Activated B cell treated with CpG ODN at 0.5 μM for 24 hours (primary cell): ENCODE results near the gene WDR72. TPM values are rescaled to one million over a fixed set of nuclear protein-coding genes. Genes with fewer than 3 reads are reported as not detected.

Experiments used
- ATAC-seq: fragments of 200-7000 bp; cut with Tn5 transposase; one replicate; pipeline ENCODE4 v1.10.0; 2021; ENCODE audit warnings: low read depth, mild to moderate bottlenecking, moderate library complexity
- CTCF ChIA-PET: fragments of 350-600 bp; sonication (Branson Sonifier 250); formaldehyde crosslinking; loops from one replicate; lab custom pipeline; 2021; ENCODE audit warnings: antibody characterized with exemption; lab: Charles Lee
- POLR2A ChIA-PET: fragments of 350-600 bp; sonication (Branson Sonifier 250); formaldehyde crosslinking; loops from one replicate; lab custom pipeline; 2021; ENCODE audit warnings: antibody characterized with exemption; lab: Charles Lee
- DNase-seq: peaks from one replicate; pipeline ENCODE4 v3.0.0; 2022
- H3K27ac Mint-ChIP-seq: one replicate; pipeline ENCODE4 v1.8.0; 2020; ENCODE audit warnings: mixed read lengths
- H3K27me3 Mint-ChIP-seq: one replicate; pipeline ENCODE4 v1.8.0; 2021; ENCODE audit warnings: mixed read lengths
- H3K36me3 Mint-ChIP-seq: one replicate; pipeline ENCODE4 v1.8.0; 2021; ENCODE audit warnings: low read depth, mixed read lengths
- H3K4me1 Mint-ChIP-seq: one replicate; pipeline ENCODE4 v1.8.0; 2021; ENCODE audit warnings: mixed read lengths
- H3K4me3 Mint-ChIP-seq: one replicate; pipeline ENCODE4 v1.8.0; 2020; ENCODE audit warnings: mild to moderate bottlenecking, mixed read lengths
- H3K9me3 Mint-ChIP-seq: one replicate; pipeline ENCODE4 v1.8.0; 2020; ENCODE audit warnings: mixed read lengths
- intact Hi-C: fragments of 100-400 bp; cut with micrococcal nuclease; formaldehyde crosslinking; loops from one replicate; pipeline ENCODE4 v1.15.1; 2024
- total RNA-seq: library from RNA; stranded (reverse); gene quantifications from 2 replicates; pipeline ENCODE4 v1.2.3, GENCODE V29; 2022
- TF ChIP-seq, protein P1 (sequence below): fragments of 200-600 bp; IDR thresholded peaks from one replicate; pipeline ENCODE4 v1.8.0; 2022; ENCODE audit warnings: antibody characterized with exemption, mild to moderate bottlenecking

WDR72 gene
- total RNA-seq, 1 donor from 2014 or later, result not detected

- intact Hi-C loops, result no loop called here
- CTCF ChIA-PET, result no interaction called here
- TF ChIP-seq, protein P1, sequence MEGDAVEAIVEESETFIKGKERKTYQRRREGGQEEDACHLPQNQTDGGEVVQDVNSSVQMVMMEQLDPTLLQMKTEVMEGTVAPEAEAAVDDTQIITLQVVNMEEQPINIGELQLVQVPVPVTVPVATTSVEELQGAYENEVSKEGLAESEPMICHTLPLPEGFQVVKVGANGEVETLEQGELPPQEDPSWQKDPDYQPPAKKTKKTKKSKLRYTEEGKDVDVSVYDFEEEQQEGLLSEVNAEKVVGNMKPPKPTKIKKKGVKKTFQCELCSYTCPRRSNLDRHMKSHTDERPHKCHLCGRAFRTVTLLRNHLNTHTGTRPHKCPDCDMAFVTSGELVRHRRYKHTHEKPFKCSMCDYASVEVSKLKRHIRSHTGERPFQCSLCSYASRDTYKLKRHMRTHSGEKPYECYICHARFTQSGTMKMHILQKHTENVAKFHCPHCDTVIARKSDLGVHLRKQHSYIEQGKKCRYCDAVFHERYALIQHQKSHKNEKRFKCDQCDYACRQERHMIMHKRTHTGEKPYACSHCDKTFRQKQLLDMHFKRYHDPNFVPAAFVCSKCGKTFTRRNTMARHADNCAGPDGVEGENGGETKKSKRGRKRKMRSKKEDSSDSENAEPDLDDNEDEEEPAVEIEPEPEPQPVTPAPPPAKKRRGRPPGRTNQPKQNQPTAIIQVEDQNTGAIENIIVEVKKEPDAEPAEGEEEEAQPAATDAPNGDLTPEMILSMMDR, result no peak
- ATAC-seq (no peak), DNase-seq (no peak)
- POLR2A ChIA-PET, result no interaction called here
- no peak overlapping the region for H3K27ac Mint-ChIP-seq
- no peaks in the 10 kb centered on the region for H3K4me1 Mint-ChIP-seq
- no peaks in the 10 kb centered on the region for H3K27me3 Mint-ChIP-seq
- H3K4me3 Mint-ChIP-seq, result no peak overlapping the region
- H3K36me3 Mint-ChIP-seq, result no peaks in the 10 kb centered on the region
- no peaks in the 10 kb centered on the region for H3K9me3 Mint-ChIP-seq
Observed at GRCh38 chr15:53681056-53681455, 78.4 kb downstream of the WDR72 start.

- ChIA-PET CTCF (no interaction called here), POLR2A (no interaction called here)
- Mint-ChIP-seq H3K9me3 (no peaks in the 10 kb centered on the region), H3K36me3 (no peaks in the 10 kb centered on the region), H3K4me3 (no peak overlapping the region), H3K27me3 (no peaks in the 10 kb centered on the region), H3K27ac (no peak overlapping the region), H3K4me1 (no peaks in the 10 kb centered on the region)
- no peak for DNase-seq
- ATAC-seq, result no peak
- TF ChIP-seq, protein P1, result no peak
- intact Hi-C loops, result no loop called here
Observed at GRCh38 chr15:53675832-53676231, 83.6 kb downstream of the WDR72 start.

GRCh38 chr15:53671545-53671944 is 87.9 kb downstream of the WDR72 start:
- CTCF ChIA-PET, result no interaction called here
- intact Hi-C loops, result no loop called here
- ATAC-seq, result no peak
- Mint-ChIP-seq H3K27me3 (no peaks in the 10 kb centered on the region), H3K9me3 (no peaks in the 10 kb centered on the region), H3K4me3 (no peak overlapping the region), H3K4me1 (no peaks in the 10 kb centered on the region), H3K36me3 (no peaks in the 10 kb centered on the region), H3K27ac (no peak overlapping the region)
- TF ChIP-seq, protein P1, result no peak
- DNase-seq, result no peak
- POLR2A ChIA-PET, result no interaction called here

DNA sequence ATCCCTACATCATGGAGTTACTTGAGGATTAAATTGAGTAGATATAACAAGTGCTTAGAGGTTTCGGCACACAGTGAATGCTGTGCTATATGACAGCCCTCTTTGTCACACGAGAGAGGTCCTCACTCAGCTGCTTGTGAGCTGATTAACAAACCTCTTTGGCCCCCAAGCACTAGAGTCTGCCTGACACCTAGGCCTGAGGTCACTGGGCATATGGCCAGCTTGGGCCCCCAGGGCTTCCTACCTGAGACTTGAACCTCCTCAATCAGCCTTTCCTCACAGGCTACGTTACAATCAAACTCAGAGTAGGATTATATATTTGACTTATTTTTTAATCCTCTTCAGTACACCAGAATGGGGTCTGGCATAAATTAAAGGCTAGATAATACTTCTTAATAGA is 88.8 kb downstream of the WDR72 start:
- H3K27me3 Mint-ChIP-seq, result no peaks in the 10 kb centered on the region
- no peaks in the 10 kb centered on the region for H3K36me3 Mint-ChIP-seq
- CTCF ChIA-PET, result no interaction called here
- intact Hi-C loops, result no loop called here
- DNase-seq (no peak), ATAC-seq (no peak)
- TF ChIP-seq, protein P1, result no peak
- no peak overlapping the region for H3K27ac Mint-ChIP-seq
- no peaks in the 10 kb centered on the region for H3K9me3 Mint-ChIP-seq
- H3K4me1 Mint-ChIP-seq, result no peaks in the 10 kb centered on the region
- POLR2A ChIA-PET, result no interaction called here
- H3K4me3 Mint-ChIP-seq, result no peak overlapping the region

GRCh38 chr15:53665930-53666329 is 93.5 kb downstream of the WDR72 start:
- intact Hi-C loops, result loop anchor here (10.0 kb wide), 1 partner anchor 59 kb away; no protein-coding TSS in a partner anchor
- Mint-ChIP-seq H3K27ac (no peak overlapping the region), H3K36me3 (no peaks in the 10 kb centered on the region)

More at GRCh38 chr15:53665930-53666329, 93.5 kb downstream of the WDR72 start:
- Mint-ChIP-seq H3K9me3 (no peaks in the 10 kb centered on the region), H3K4me3 (no peak overlapping the region), H3K27me3 (no peaks in the 10 kb centered on the region), H3K4me1 (no peaks in the 10 kb centered on the region)
- ChIA-PET POLR2A (no interaction called here), CTCF (no interaction called here)
- TF ChIP-seq, protein P1, result no peak
- ATAC-seq (no peak), DNase-seq (no peak)
